ENCODE data around the gene IPO5. TPM values are rescaled to one million over a fixed set of nuclear protein-coding genes. Genes with fewer than 3 reads are reported as not detected.
A peak's percentile ranks its signal among the peaks of the same experiment; 100 is the strongest.

IPO5 gene
- total and polyA plus RNA-seq, 4 donors: 92.0 to 158 (median 104) TPM

DNA sequence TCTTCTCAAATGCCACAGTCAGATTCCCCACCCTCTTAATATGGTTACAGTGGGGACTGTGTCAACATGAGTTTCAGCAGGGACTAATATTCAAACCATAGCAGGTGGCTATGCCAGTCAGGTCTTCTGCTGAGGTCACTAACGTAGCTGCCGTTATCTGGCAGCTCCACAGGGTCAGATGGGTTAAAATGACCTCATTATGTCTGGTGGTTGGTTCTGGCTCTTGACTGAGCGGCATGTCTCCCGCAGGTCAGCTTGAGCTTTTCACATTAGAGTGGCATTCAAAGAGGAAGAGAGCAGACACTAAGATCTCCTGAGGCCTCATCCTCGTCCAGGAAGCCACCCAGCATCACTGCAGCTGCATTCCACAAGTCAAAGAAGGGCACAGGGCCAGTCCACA, 21.4 kb upstream of the IPO5 start:
- Histone ChIP-seq H3K36me3 (ENCODE audit: control insufficient read depth, insufficient read depth, low read length) (no peaks in the 10 kb centered on the region), H3K4me1 (ENCODE audit: control insufficient read depth, insufficient read depth, low read length) (no peaks in the 10 kb centered on the region), H3K4me3 (ENCODE audit: low read depth, low read length) (no peak overlapping the region), H3K9me3 (ENCODE audit: control insufficient read depth, insufficient read depth, low read length) (no peaks in the 10 kb centered on the region), H3K27ac (ENCODE audit: low read depth, low read length) (no peak overlapping the region), H3K27me3 (ENCODE audit: control insufficient read depth, insufficient read depth, low read length) (no peaks in the 10 kb centered on the region)
- no peak for DNase-seq (ENCODE audit: low read depth in 4 of 6, low spot score in 6 of 6)
- 53% methylated on average over 4 of the region's 5 CpGs for WGBS (ENCODE audit: insufficient coverage)

DNA sequence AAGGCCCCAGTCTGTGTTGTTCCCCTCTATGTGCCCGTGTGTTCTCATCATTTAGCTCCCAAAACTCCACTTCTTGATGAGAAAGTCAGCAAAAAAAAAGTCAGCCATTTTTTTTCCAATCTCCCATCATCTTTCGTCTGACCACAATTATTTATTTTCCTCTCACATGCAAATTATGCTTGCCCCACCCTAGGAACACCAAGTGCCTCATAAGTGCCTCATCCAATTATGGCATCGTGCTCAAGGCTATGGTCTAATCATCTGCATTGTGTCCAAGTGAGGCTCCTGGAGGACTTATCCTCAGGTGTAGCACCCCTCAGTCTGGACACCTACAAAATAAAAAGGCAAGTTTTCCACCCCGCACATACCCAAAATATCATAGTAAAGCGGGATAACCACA, 20.8 kb upstream of the IPO5 start:
- Histone ChIP-seq H3K27ac (ENCODE audit: low read depth, low read length) (no peak overlapping the region), H3K9me3 (ENCODE audit: control insufficient read depth, insufficient read depth, low read length) (no peaks in the 10 kb centered on the region), H3K27me3 (ENCODE audit: control insufficient read depth, insufficient read depth, low read length) (no peaks in the 10 kb centered on the region), H3K4me1 (ENCODE audit: control insufficient read depth, insufficient read depth, low read length) (no peaks in the 10 kb centered on the region), H3K36me3 (ENCODE audit: control insufficient read depth, insufficient read depth, low read length) (no peaks in the 10 kb centered on the region), H3K4me3 (ENCODE audit: low read depth, low read length) (no peak overlapping the region)
- WGBS (ENCODE audit: insufficient coverage): 88% methylated on average over 3 of the region's 5 CpGs
- DNase-seq (ENCODE audit: low read depth in 4 of 6, low spot score in 6 of 6): no peak

DNA sequence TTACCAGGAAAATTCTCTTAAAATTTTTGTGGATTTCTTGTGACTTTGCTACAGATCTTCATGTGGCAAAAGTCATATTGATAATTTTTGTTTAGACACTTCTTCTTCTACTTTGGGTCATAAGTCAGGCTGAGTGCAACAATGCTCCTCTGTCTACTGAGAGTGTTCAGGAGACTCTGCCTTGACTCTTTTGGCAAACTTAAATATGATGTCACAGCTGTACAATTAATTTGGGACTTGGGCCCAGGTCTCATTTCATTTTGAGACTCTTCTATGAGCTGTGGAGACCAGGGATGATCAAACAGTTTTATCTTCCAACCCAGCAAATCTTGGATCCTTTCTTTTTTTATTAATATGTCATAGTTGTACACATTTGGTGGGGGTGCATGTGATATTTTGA, 19.7 kb upstream of the IPO5 start:
- Histone ChIP-seq H3K27me3 (ENCODE audit: control insufficient read depth, insufficient read depth, low read length) (no peaks in the 10 kb centered on the region), H3K36me3 (ENCODE audit: control insufficient read depth, insufficient read depth, low read length) (no peaks in the 10 kb centered on the region), H3K4me1 (ENCODE audit: control insufficient read depth, insufficient read depth, low read length) (no peaks in the 10 kb centered on the region), H3K9me3 (ENCODE audit: control insufficient read depth, insufficient read depth, low read length) (no peaks in the 10 kb centered on the region), H3K4me3 (ENCODE audit: low read depth, low read length) (no peak overlapping the region), H3K27ac (ENCODE audit: low read depth, low read length) (no peak overlapping the region)
- DNase-seq (ENCODE audit: low read depth in 4 of 6, low spot score in 6 of 6): no peak

DNA sequence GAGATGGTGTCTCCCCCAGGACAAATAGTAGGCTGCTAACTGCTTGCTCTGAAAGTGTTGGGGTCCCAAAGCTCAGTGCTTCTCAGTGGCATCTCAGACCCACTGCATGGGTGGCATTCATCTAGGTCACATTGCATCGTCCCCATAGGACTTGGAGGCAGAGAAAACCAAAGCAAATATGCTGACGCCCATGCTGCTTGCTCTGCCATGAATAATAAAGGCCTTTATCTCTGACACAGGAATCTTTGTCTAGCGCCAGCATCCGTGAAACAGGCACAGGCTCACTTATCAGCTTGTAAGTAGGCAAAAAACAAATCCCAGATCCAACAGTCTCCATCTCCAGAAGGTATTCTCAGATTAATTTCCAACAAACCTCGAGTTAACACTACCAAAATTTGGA, 18.9 kb upstream of the IPO5 start:
- H3K27me3 ChIP-seq (ENCODE audit: control insufficient read depth, insufficient read depth, low read length): no peaks in the 10 kb centered on the region
- H3K4me1 ChIP-seq (ENCODE audit: control insufficient read depth, insufficient read depth, low read length): no peaks in the 10 kb centered on the region
- H3K9me3 ChIP-seq (ENCODE audit: control insufficient read depth, insufficient read depth, low read length): no peaks in the 10 kb centered on the region
- H3K27ac ChIP-seq (ENCODE audit: low read depth, low read length): peak overlapping the region; percentile 45
- 8% methylated on average over 4 of the region's 5 CpGs for WGBS (ENCODE audit: insufficient coverage)
- DNase-seq (ENCODE audit: low read depth in 4 of 6, low spot score in 6 of 6): peak in 2 of 6 donors; percentile 56 to 80
- no peaks in the 10 kb centered on the region for H3K36me3 ChIP-seq (ENCODE audit: control insufficient read depth, insufficient read depth, low read length)
- no peak overlapping the region for H3K4me3 ChIP-seq (ENCODE audit: low read depth, low read length)

DNA sequence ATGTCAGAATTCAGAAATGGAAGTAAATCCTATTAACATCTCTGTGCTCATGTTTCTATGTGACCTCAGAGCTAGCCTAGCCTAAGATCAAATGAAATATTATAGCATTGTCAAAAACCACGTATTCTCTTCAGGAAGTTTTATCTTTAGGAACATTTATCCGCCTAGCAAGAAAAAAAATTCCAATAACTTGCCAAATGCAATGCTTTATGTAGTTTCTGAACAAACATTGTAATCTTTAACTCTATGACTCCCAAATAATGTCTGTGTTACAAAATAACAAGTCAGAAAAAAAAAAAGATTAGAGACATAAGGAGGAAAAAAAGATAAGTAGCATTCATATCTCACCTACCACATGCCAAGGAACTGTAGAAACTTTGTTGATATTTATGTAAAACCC, 18.4 kb upstream of the IPO5 start:
- Histone ChIP-seq H3K9me3 (ENCODE audit: control insufficient read depth, insufficient read depth, low read length) (no peaks in the 10 kb centered on the region), H3K27me3 (ENCODE audit: control insufficient read depth, insufficient read depth, low read length) (no peaks in the 10 kb centered on the region), H3K36me3 (ENCODE audit: control insufficient read depth, insufficient read depth, low read length) (no peaks in the 10 kb centered on the region), H3K27ac (ENCODE audit: low read depth, low read length) (peak overlapping the region; percentile 45), H3K4me3 (ENCODE audit: low read depth, low read length) (no peak overlapping the region), H3K4me1 (ENCODE audit: control insufficient read depth, insufficient read depth, low read length) (no peaks in the 10 kb centered on the region)
- WGBS (ENCODE audit: insufficient coverage): no CpG with 5 or more reads among the region's 2 CpGs
- DNase-seq (ENCODE audit: low read depth in 4 of 6, low spot score in 6 of 6): no peak

DNA sequence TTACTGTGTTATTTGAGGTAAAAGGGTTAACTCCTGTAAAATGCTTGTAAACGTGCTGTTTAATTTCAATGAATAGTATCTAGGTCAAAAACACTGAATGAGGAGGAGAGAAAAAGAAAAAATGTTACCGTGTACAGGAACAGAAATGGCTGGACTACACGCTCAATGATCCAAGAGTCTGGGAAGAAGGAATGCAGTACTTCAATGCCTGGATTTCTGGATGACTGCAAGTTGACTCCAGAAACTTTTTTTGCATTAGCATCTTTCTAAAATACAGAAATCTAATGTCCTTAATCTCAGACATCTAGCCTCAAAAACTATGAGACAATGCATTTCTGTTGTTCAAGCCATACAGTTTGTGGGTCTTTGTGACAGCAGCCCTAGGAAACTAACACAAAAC, 17.4 kb upstream of the IPO5 start:
- Histone ChIP-seq H3K4me1 (ENCODE audit: control insufficient read depth, insufficient read depth, low read length) (no peaks in the 10 kb centered on the region), H3K36me3 (ENCODE audit: control insufficient read depth, insufficient read depth, low read length) (no peaks in the 10 kb centered on the region), H3K27me3 (ENCODE audit: control insufficient read depth, insufficient read depth, low read length) (no peaks in the 10 kb centered on the region), H3K4me3 (ENCODE audit: low read depth, low read length) (no peak overlapping the region), H3K9me3 (ENCODE audit: control insufficient read depth, insufficient read depth, low read length) (no peaks in the 10 kb centered on the region), H3K27ac (ENCODE audit: low read depth, low read length) (no peak overlapping the region)
- 49% methylated on average over 3 of the region's 3 CpGs for WGBS (ENCODE audit: insufficient coverage)
- DNase-seq (ENCODE audit: low read depth in 4 of 6, low spot score in 6 of 6): no peak

DNA sequence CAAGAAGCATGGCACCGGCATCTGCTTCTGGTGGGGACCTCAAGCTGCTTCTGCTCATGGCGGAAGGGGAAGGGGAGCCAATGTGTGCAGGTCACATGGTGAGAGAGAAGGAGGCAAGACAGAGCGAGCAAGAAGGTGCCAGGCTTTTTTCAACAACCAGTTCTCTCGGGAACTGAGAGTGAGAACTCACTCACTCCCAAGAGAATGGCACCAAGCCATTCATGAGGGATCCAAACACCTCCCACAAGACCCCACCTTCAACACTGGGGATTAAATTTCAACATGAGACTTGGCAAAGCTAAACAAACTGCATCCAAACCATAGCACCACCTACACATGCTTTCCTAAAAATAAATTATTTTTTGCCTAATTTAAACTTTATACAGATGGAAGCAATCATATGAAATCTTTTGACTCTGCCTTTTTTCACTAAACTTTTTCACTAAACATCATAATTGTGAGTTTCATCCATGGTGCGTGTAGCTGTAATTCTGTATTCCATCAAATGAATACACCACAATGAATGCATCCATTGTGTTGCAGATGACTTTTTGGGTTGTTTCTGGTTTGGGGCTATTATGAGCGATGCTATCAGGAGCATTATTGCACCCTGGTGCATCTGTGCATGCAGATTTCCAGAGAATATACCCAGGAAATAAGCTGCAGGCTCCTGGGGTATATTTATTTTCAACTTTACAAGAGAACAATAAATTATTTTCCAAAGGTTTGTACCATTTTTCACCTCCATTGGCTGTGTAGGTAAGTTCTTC, 14.6 kb upstream of the IPO5 start:
- Histone ChIP-seq H3K36me3 (ENCODE audit: control insufficient read depth, insufficient read depth, low read length) (no peaks in the 10 kb centered on the region), H3K4me3 (ENCODE audit: low read depth, low read length) (no peak overlapping the region), H3K27ac (ENCODE audit: low read depth, low read length) (no peak overlapping the region), H3K9me3 (ENCODE audit: control insufficient read depth, insufficient read depth, low read length) (no peaks in the 10 kb centered on the region), H3K4me1 (ENCODE audit: control insufficient read depth, insufficient read depth, low read length) (no peaks in the 10 kb centered on the region), H3K27me3 (ENCODE audit: control insufficient read depth, insufficient read depth, low read length) (no peaks in the 10 kb centered on the region)
- WGBS (ENCODE audit: insufficient coverage): 50% methylated on average over 2 of the region's 6 CpGs
- no peak for DNase-seq (ENCODE audit: low read depth in 4 of 6, low spot score in 6 of 6)

DNA sequence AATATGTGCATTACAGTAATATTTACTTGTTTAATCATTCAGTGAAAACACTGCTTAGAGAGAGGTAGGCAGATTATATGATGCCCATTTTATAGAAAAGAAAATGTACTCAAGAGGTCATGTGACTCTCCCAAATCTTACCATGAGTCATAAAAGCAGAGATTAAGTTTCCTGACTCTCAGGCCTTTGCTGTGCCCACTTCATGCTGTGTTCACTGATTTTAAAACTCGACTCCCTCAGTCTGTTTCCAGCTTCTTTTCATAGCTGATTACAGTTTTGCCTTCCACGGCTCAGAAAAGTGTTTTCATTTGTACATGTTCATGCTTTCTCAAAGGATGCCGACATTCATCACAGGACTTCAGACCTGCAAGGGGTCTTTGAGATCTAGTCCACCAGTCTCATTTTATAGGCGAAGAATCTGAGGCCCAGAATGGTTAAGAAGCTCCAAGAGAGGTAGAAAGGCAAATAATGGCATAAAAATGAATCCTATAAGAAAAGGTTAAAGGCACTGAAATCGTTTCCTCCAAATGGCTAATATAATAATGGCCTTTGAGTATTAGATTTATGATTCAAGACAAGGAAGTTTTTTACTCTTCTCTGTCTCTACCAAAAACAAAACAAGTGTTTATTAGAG, 9.0 kb upstream of the IPO5 start:
- Histone ChIP-seq H3K4me3 (ENCODE audit: low read depth, low read length) (no peak overlapping the region), H3K27me3 (ENCODE audit: control insufficient read depth, insufficient read depth, low read length) (no peaks in the 10 kb centered on the region), H3K36me3 (ENCODE audit: control insufficient read depth, insufficient read depth, low read length) (no peaks in the 10 kb centered on the region), H3K4me1 (ENCODE audit: control insufficient read depth, insufficient read depth, low read length) (no peaks in the 10 kb centered on the region), H3K27ac (ENCODE audit: low read depth, low read length) (no peak overlapping the region), H3K9me3 (ENCODE audit: control insufficient read depth, insufficient read depth, low read length) (no peaks in the 10 kb centered on the region)
- no peak for DNase-seq (ENCODE audit: low read depth in 4 of 6, low spot score in 6 of 6)
- WGBS (ENCODE audit: insufficient coverage): 54% methylated on average over 2 of the region's 5 CpGs

DNA sequence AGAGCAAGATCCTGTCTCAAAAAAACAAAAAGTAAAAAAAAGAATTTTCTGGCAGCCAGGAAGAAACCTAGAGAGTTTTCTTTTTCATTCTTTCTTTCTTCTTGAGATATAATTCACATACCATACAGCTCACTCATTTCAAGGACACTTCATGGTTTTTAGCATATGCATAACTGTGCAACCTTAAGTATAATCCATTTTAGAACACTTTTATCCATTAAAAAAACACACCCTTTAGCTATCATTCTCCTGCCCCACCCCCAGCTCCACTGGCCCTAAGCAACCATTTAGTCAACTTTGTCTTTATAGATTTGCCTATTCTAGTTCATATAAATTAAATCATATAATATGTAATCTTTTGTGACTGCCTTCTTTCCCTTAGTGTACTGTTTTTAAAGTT, 8.1 kb upstream of the IPO5 start:
- Histone ChIP-seq H3K4me1 (ENCODE audit: control insufficient read depth, insufficient read depth, low read length) (no peaks in the 10 kb centered on the region), H3K9me3 (ENCODE audit: control insufficient read depth, insufficient read depth, low read length) (no peaks in the 10 kb centered on the region), H3K36me3 (ENCODE audit: control insufficient read depth, insufficient read depth, low read length) (no peaks in the 10 kb centered on the region), H3K27me3 (ENCODE audit: control insufficient read depth, insufficient read depth, low read length) (no peaks in the 10 kb centered on the region), H3K27ac (ENCODE audit: low read depth, low read length) (no peak overlapping the region), H3K4me3 (ENCODE audit: low read depth, low read length) (no peak overlapping the region)
- no peak for DNase-seq (ENCODE audit: low read depth in 4 of 6, low spot score in 6 of 6)

DNA sequence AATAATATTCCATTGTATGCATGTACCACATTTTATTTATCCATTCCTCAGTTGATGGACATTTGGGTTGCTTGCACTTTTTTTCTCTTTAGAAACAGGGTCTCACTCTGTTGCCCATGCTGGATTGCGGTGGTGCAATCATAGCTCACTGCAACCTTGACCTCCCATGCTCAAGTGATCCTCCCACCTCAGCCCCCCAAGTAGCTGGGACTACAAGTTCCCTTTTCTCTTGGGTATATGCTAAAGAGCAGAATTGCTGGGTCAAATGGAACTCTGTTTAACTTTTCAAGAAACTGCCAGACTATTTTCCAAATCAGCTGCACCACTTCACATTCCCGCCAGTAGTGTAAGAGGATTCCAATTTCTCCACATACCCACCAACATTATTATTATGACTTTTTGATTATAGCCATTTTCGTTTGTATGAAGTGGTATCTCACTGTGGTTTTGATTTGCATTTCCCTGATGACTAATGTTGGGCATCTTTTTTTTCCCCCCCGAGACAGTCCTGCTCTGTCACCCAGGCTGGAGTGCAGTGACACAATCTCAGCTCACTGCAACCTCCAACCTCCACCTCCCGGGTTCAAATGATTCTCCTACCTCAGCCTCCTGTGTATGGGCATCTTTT, 7.6 kb upstream of the IPO5 start:
- Histone ChIP-seq H3K27ac (ENCODE audit: low read depth, low read length) (no peak overlapping the region), H3K36me3 (ENCODE audit: control insufficient read depth, insufficient read depth, low read length) (no peaks in the 10 kb centered on the region), H3K9me3 (ENCODE audit: control insufficient read depth, insufficient read depth, low read length) (no peaks in the 10 kb centered on the region), H3K4me1 (ENCODE audit: control insufficient read depth, insufficient read depth, low read length) (no peaks in the 10 kb centered on the region), H3K27me3 (ENCODE audit: control insufficient read depth, insufficient read depth, low read length) (no peaks in the 10 kb centered on the region), H3K4me3 (ENCODE audit: low read depth, low read length) (no peak overlapping the region)
- WGBS (ENCODE audit: insufficient coverage): no CpG with 5 or more reads among the region's 5 CpGs
- DNase-seq (ENCODE audit: low read depth in 4 of 6, low spot score in 6 of 6): no peak

All from spinal cord (tissue), 10 donors.